SJSA1 (cell line): ENCODE data around the gene TGM2. TPM values are rescaled to one million over a fixed set of nuclear protein-coding genes. Genes with fewer than 3 reads are reported as not detected.
A peak's percentile ranks its signal among the peaks of the same experiment; 100 is the strongest.

Experiments used
- DNase-seq, 2 experiments: peaks; one replicate each; pipeline ENCODE4 v3.0.0-alpha.2; 2015 to 2020; ENCODE audit warnings: low spot score in 2 of 2, low read depth in 1 of 2
- H3K27ac ChIP-seq: fragments of 250-450 bp; sonication (Bioruptor Pico); 2 replicates; pipeline ENCODE4 v1.5.1; 2020; ENCODE audit warnings: mild to moderate bottlenecking, moderate library complexity
- H3K27me3 ChIP-seq: fragments of 250-450 bp; sonication (Bioruptor Pico); replicated peaks from 2 replicates; pipeline ENCODE4 v1.5.1; 2020; ENCODE audit warnings: mild to moderate bottlenecking, moderate library complexity
- H3K36me3 ChIP-seq: fragments of 250-450 bp; sonication (Bioruptor Pico); 2 replicates; pipeline ENCODE4 v1.5.1; 2020; ENCODE audit warnings: mild to moderate bottlenecking
- H3K4me1 ChIP-seq: fragments of 250-450 bp; sonication (Bioruptor Pico); replicated peaks from 2 replicates; pipeline ENCODE4 v1.6.1; 2021; ENCODE audit warnings: mild to moderate bottlenecking
- H3K4me3 ChIP-seq: fragments of 250-450 bp; sonication (Bioruptor Pico); 2 replicates; pipeline ENCODE4 v1.5.1; 2020; ENCODE audit warnings: mild to moderate bottlenecking
- H3K9me3 ChIP-seq: fragments of 250-450 bp; sonication (Bioruptor Pico); replicated peaks from 2 replicates; pipeline ENCODE4 v1.5.1; 2020; ENCODE audit warnings: mild to moderate bottlenecking
- total RNA-seq: library from RNA; depleted of rRNA; stranded (reverse); fragments of >200 nt; shearing (Covaris generic); gene quantifications from 2 replicates; pipeline ENCODE4 v1.2.3, GENCODE V29; 2014

Gene TGM2
- total RNA-seq, 1 experiment from 2014 or later, result 32.2 TPM

- no peak overlapping the region for H3K4me3 ChIP-seq
- no peaks in the 10 kb centered on the region for H3K36me3 ChIP-seq
- no peak for DNase-seq
- H3K9me3 ChIP-seq, result no peaks in the 10 kb centered on the region; the same call in 1 of the 2 replicates
- H3K4me1 ChIP-seq, result no peaks in the 10 kb centered on the region
- H3K27me3 ChIP-seq, result no peaks in the 10 kb centered on the region
- H3K27ac ChIP-seq, result no peak overlapping the region
Measured at GRCh38 chr20:38194971-38195504, 30.0 kb upstream of the TGM2 start.

GRCh38 chr20:38193586-38194105 lies 28.6 kb upstream of the TGM2 start:
- H3K36me3 ChIP-seq, result no peaks in the 10 kb centered on the region
- no peak overlapping the region for H3K27ac ChIP-seq
- DNase-seq, result no peak
- H3K9me3 ChIP-seq, result no peaks in the 10 kb centered on the region; the same call in 1 of the 2 replicates
- H3K4me1 ChIP-seq, result no peaks in the 10 kb centered on the region
- no peak overlapping the region for H3K4me3 ChIP-seq
- no peaks in the 10 kb centered on the region for H3K27me3 ChIP-seq

- Histone ChIP-seq H3K27me3 (no peaks in the 10 kb centered on the region), H3K4me1 (peaks cover 4% of the 10 kb centered on the region), H3K36me3 (no peaks in the 10 kb centered on the region), H3K9me3 (no peaks in the 10 kb centered on the region; the same call in 1 of the 2 replicates), H3K4me3 (no peak overlapping the region), H3K27ac (no peak overlapping the region)
- DNase-seq, result no peak
Measured at GRCh38 chr20:38192323-38192885, 27.3 kb upstream of the TGM2 start.

- H3K27me3 ChIP-seq, result no peaks in the 10 kb centered on the region
- DNase-seq, result no peak
- no peak overlapping the region for H3K4me3 ChIP-seq
- no peaks in the 10 kb centered on the region; the same call in 1 of the 2 replicates for H3K9me3 ChIP-seq
- no peaks in the 10 kb centered on the region for H3K36me3 ChIP-seq
- peaks cover 9% of the 10 kb centered on the region for H3K4me1 ChIP-seq
- H3K27ac ChIP-seq, result no peak overlapping the region
Measured at GRCh38 chr20:38191654-38192053, 26.6 kb upstream of the TGM2 start.

GRCh38 chr20:38190936-38191371 lies 25.9 kb upstream of the TGM2 start:
- DNase-seq, result no peak
- Histone ChIP-seq H3K36me3 (no peaks in the 10 kb centered on the region), H3K27ac (no peak overlapping the region), H3K27me3 (no peaks in the 10 kb centered on the region), H3K4me1 (peaks cover 9% of the 10 kb centered on the region), H3K9me3 (no peaks in the 10 kb centered on the region; the same call in 1 of the 2 replicates), H3K4me3 (no peak overlapping the region)

- no peak for DNase-seq
- Histone ChIP-seq H3K27me3 (no peaks in the 10 kb centered on the region), H3K27ac (no peak overlapping the region)
Measured at GRCh38 chr20:38190166-38190565, 25.1 kb upstream of the TGM2 start.

GRCh38 chr20:38187517-38187916 lies 22.4 kb upstream of the TGM2 start:
- Histone ChIP-seq H3K36me3 (no peaks in the 10 kb centered on the region), H3K27ac (no peak overlapping the region), H3K9me3 (no peaks in the 10 kb centered on the region), H3K4me1 (peaks cover 9% of the 10 kb centered on the region), H3K4me3 (no peak overlapping the region), H3K27me3 (no peaks in the 10 kb centered on the region)
- DNase-seq, result peak in 1 of 2 experiments; percentile 68

More at GRCh38 chr20:38190166-38190565, 25.1 kb upstream of the TGM2 start:
- Histone ChIP-seq H3K36me3 (no peaks in the 10 kb centered on the region), H3K4me3 (no peak overlapping the region), H3K4me1 (peaks cover 9% of the 10 kb centered on the region), H3K9me3 (no peaks in the 10 kb centered on the region; the same call in 1 of the 2 replicates)

GRCh38 chr20:38186788-38187221 lies 21.7 kb upstream of the TGM2 start:
- no peaks in the 10 kb centered on the region for H3K9me3 ChIP-seq
- peak in 1 of 2 experiments; percentile 29 for DNase-seq
- no peak overlapping the region for H3K27ac ChIP-seq
- peaks cover 9% of the 10 kb centered on the region for H3K4me1 ChIP-seq
- no peaks in the 10 kb centered on the region for H3K27me3 ChIP-seq
- no peak overlapping the region for H3K4me3 ChIP-seq
- no peaks in the 10 kb centered on the region for H3K36me3 ChIP-seq

GRCh38 chr20:38184101-38184500 lies 19.0 kb upstream of the TGM2 start:
- Histone ChIP-seq H3K4me1 (peaks cover 9% of the 10 kb centered on the region), H3K4me3 (no peak overlapping the region), H3K36me3 (no peaks in the 10 kb centered on the region), H3K27ac (no peak overlapping the region), H3K27me3 (no peaks in the 10 kb centered on the region), H3K9me3 (no peaks in the 10 kb centered on the region)
- no peak for DNase-seq

- Histone ChIP-seq H3K27ac (no peak overlapping the region), H3K4me1 (peaks cover under 1% of the 10 kb centered on the region), H3K4me3 (no peak overlapping the region), H3K36me3 (no peaks in the 10 kb centered on the region), H3K9me3 (no peaks in the 10 kb centered on the region), H3K27me3 (no peaks in the 10 kb centered on the region)
- DNase-seq, result no peak
Measured at GRCh38 chr20:38181971-38182370, 16.9 kb upstream of the TGM2 start.

- Histone ChIP-seq H3K9me3 (no peaks in the 10 kb centered on the region), H3K4me3 (no peak overlapping the region), H3K27me3 (no peaks in the 10 kb centered on the region), H3K4me1 (no peaks in the 10 kb centered on the region), H3K36me3 (no peaks in the 10 kb centered on the region), H3K27ac (no peak overlapping the region)
- no peak for DNase-seq
Measured at GRCh38 chr20:38181207-38181801, 16.2 kb upstream of the TGM2 start.

GRCh38 chr20:38180781-38181180 lies 15.7 kb upstream of the TGM2 start:
- H3K4me3 ChIP-seq, result no peak overlapping the region
- no peak for DNase-seq
- H3K9me3 ChIP-seq, result no peaks in the 10 kb centered on the region
- no peaks in the 10 kb centered on the region for H3K36me3 ChIP-seq
- H3K27ac ChIP-seq, result no peak overlapping the region
- no peaks in the 10 kb centered on the region for H3K27me3 ChIP-seq
- no peaks in the 10 kb centered on the region for H3K4me1 ChIP-seq

- no peak for DNase-seq
- Histone ChIP-seq H3K4me1 (no peaks in the 10 kb centered on the region), H3K9me3 (no peaks in the 10 kb centered on the region), H3K27ac (no peak overlapping the region), H3K36me3 (no peaks in the 10 kb centered on the region), H3K27me3 (no peaks in the 10 kb centered on the region), H3K4me3 (no peak overlapping the region)
Measured at GRCh38 chr20:38179846-38180245, 14.8 kb upstream of the TGM2 start.

- no peaks in the 10 kb centered on the region for H3K36me3 ChIP-seq
- no peaks in the 10 kb centered on the region for H3K27me3 ChIP-seq
- no peak overlapping the region for H3K27ac ChIP-seq
- no peaks in the 10 kb centered on the region for H3K9me3 ChIP-seq
- DNase-seq, result no peak
- H3K4me3 ChIP-seq, result no peak overlapping the region
- H3K4me1 ChIP-seq, result peaks cover 3% of the 10 kb centered on the region
Measured at GRCh38 chr20:38178581-38178980, 13.5 kb upstream of the TGM2 start.
